Measurements from ENCODE around the gene CEP57.
"Not testable (repeated sequence)": the region's sequence is repeated elsewhere in the genome, so short reads cannot be mapped to it uniquely, and the experiment has no call there.

- not testable (repeated sequence) for TF ChIP-seq CTCF, POLR2A (IDR thresholded peaks at IDR 0.05)
These were observed 80.6 kb downstream of the CEP57 start for GRCh38 chr11:95870877-95871276.

Measured in heart left ventricle (tissue), 13 donors.